GM21381 (cell line): ENCODE results near the gene C4A.
"Not testable (repeated sequence)": the region's sequence is repeated elsewhere in the genome, so short reads cannot be mapped to it uniquely, and the experiment has no call there.

Source experiments
- ATAC-seq: cut with Tn5 transposase; IDR thresholded peaks from one replicate; pipeline ENCODE4 v1.9.1; 2021; ENCODE audit warnings: mild to moderate bottlenecking, moderate library complexity; ENCODE audit not compliant: unreplicated experiment

The C4A gene

GRCh38 chr6:31958741-31959739 is 22.8 kb upstream of the C4A start, which contains the start of the genes NELFE and SKIC2:
Gene NELFE, minus strand, starts transcription at chr6:31958971. Its CDS starts 525 bp downstream, at chr6:31958446.
Gene SKIC2, plus strand, starts transcription at chr6:31959175. Its CDS starts 18 bp downstream, at chr6:31959193.
- peak; percentile 93 for ATAC-seq

DNA sequence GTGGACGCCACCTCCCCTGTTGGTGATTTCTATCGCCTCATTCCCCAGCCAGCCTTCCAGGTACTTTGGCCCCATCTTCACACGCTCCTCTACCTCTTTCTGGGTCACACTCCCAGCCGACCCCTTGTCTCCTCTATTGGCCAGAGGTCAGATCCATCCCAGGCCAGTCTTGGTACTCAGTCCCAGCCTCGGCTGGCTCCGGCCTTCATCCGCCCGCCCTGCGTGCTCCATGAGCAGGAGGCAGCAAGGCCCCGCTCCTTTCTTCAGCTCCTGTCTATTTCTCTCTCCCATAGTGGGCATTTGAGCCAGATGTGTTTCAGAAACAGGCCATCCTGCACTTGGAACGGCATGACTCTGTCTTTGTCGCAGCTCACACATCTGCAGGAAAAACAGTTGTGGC is 20.2 kb upstream of the C4A start:
- no peak for ATAC-seq

DNA sequence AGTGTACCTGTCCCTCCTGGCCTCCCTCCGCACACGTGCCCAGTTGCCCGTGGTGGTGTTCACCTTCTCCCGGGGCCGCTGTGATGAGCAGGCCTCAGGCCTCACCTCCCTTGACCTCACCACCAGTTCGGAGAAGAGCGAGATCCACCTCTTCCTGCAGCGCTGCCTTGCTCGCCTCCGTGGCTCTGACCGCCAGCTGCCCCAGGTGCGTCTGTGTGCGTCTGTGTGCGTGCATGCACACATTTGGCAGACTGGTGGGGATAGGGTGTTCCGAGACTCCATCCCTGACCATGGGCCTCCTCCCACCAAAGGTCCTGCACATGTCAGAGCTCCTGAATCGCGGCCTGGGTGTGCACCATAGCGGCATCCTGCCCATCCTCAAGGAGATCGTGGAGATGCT is 17.9 kb upstream of the C4A start:
- ATAC-seq, result no peak

GRCh38 chr6:31965700-31966099 is 16.2 kb upstream of the C4A start:
- ATAC-seq, result no peak

DNA sequence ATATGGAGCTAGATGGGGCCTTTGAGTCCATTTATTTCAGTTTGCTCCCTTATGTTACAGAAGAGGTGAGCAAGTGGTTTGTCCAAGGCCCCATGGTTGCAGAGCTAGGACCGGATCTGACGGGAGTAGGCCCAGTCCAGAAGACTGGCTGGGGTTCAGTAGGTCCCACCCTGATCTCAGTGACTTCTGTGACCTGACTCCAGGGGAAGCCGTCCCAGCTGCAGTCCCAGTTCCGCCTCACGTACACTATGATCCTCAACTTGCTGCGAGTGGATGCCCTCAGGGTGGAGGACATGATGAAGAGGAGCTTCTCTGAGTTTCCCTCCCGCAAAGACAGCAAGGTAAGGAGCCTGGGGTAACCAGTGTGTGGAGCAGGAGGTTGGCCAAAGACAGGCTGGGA is 15.4 kb upstream of the C4A start:
- ATAC-seq, result no peak

GRCh38 chr6:31966997-31967925 is 14.6 kb upstream of the C4A start:
- ATAC-seq, result no peak

- ATAC-seq, result no peak
These were observed 13.9 kb upstream of the C4A start for GRCh38 chr6:31967926-31968320.

- ATAC-seq, result no peak
These were observed 13.5 kb upstream of the C4A start for GRCh38 chr6:31968326-31968725.

GRCh38 chr6:31968791-31969711 is 12.8 kb upstream of the C4A start:
- no peak for ATAC-seq

DNA sequence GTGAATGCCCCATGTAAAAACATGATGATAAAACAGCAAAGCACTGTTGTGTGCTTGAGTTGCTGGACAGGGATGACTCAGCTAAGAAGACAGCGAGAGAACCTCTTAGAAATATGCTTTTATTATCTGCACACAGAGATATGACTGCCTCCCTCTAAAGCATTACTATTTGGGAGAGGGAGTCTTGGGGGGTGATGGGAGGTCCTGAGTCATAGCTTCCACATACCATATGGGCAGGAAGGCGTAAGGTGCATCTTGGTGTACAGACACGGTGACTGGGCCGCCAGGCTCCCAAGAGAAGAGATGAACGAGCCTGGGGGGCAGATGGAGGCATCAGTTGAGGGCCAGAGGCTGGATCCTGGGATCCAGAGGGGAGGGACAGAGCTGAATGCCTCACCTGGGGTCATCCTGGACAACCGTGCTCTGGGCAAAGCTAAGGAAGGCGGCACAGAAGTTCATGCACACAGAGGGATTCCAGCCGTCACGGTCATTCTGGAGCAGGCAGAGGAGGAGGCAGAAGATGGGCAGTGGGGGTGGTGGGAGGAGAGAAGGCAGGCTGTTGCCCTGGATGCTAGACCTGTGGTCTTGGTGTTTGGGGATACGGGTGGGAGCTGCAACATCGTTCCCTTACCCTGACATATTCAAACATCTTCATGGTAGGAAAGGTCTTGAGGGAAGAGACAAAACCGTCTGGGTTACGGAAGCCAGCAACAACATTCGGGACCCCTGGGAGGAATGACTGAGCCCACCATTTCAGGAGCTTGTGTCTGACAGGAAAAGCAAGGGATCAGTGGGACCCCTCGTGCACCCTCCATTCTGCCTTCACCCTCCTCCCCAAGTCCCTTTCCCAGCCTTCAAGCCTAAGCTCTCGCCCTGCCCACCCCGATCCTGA is 11.9 kb upstream of the C4A start:
- ATAC-seq, result no peak

DNA sequence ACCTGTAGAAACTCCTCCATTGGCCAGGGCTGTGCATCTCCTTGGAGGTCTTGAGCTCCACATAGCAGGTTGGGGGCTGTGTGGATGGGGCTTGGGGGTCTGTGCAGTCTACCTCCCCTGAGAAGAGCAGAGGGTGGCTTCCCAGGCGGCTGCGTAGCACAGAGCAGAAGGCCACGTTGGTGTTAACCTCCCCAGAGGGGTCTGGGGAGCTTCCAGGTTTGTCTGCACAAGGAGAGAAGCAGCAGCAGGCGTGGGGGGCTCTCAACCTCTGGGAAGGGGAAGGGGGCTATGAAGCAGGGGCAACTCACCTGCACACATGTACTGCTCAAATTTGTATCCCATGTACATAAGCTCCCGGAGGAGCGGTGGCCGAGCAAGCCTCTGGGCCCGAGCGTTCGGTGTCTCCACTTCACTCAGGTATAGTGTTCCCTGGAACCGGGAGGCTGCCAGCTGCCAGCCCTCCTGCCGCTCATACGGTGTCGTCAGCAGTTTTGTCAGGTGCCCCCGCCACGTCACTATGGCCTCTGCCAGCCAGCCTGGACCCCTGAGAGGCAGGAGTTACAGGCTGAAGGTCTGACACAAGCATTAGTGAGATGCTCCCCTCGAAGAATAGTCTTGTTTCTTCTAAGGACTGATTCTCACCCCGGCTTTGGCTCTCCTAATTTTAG is 11.1 kb upstream of the C4A start:
- no peak for ATAC-seq

DNA sequence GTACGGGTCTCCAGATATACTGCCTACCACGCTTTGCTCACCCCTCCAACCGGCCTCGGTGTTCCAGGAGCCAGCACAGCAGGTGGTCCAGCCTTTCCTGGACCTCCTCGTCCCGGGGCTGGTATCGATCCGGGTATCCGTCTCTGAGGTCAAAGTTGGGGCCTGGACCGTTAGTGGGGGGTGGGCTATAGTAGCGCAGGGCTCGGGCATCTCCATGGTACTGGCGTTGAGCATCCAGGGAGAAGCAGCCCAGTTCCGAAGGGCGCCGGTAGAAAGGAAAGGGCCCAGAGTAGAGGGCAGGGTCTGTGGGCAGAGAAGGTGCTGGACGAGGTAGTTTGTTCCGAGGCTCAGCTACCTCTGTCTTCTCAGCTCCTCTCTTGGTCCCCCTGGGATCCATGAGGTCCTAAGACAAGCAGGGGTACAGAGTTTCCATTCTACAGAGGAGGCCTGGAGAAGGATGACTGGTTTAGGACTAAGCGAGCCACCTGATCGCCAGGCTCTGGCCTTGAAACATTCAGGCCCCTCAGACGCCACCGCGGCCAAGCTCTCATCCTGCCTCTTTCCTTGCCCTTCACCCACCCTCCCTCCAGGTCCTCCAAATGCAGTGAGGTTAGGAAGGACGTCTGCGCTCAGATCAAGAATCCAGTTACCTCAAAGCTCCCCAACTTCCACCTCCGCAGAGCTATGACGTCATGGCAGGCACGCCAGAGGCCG is 10.4 kb upstream of the C4A start:
- no peak for ATAC-seq

- peak; percentile 89 for ATAC-seq
These were observed 9.7 kb upstream of the C4A start, which contains the start of gene DXO for GRCh38 chr6:31971993-31972708. Gene DXO, minus strand, starts transcription at chr6:31972138. Its CDS starts 463 bp downstream, at chr6:31971675.

DNA sequence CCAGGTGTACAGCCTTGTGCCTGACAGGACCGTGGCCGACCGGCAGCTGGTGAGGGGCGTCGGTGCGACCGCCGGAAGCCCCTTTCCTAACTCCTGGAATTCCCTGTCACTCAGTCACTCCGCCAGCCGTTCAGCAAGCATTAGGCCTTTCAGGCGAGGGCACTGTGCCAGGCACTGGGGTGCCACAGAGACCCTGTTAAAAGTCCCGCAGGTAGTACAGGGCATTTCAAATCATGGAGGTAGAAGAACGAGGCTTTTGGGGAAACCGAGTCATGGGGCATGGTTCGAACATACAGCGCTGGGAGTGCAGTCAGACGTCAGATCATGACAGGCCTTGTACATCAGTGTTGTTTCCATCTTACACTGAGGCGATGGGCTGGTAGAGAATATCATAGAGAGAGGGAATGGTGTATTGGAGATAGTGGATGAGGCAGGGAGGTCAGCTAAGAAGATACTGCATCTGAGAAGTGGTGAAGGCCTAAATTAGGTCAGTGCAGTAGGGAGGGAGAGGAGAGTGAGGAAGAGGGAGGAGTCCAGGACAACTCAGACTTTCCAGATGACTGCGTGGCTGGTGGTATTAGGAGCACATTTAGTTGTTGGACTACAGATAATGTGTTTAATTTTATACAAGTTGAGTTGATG is 9.0 kb upstream of the C4A start:
- no peak for ATAC-seq

GRCh38 chr6:31976065-31976464 is 5.8 kb upstream of the C4A start:
- ATAC-seq, result not testable (repeated sequence)

GRCh38 chr6:31977816-31978431 is 3.9 kb upstream of the C4A start:
- ATAC-seq, result no peak
